IMR-90 (cell line): ENCODE results near the gene TPGS1. TPM values are rescaled to one million over a fixed set of nuclear protein-coding genes. Genes with fewer than 3 reads are reported as not detected.

Source experiments
- ATAC-seq: fragments of 200-7000 bp; cut with Tn5 transposase; 2 replicates; pipeline ENCODE4 v1.9.1; 2020; ENCODE audit warnings: low read depth, mild to moderate bottlenecking, moderate library complexity
- BruUV-seq: library from RNA; stranded (reverse); fragments of 400-500 nt; replicated peaks from 2 replicates; lab custom pipeline; 2021; lab: Mats Ljungman, UMichigan
- CTCF ChIA-PET: fragments of 300-600 bp; formaldehyde crosslinking; extraction: SDS; loops from one replicate; lab custom pipeline; 2021; ENCODE audit warnings: antibody characterized with exemption; lab: Yijun Ruan, JAX
- POLR2A ChIA-PET: fragments of 300-600 bp; sonication (Branson Sonifier 250); formaldehyde crosslinking; loops from one replicate; lab custom pipeline; 2022; ENCODE audit warnings: antibody characterized with exemption; ENCODE audit not compliant: unreplicated experiment; lab: Charles Lee
- DNase-seq: peaks from one replicate; pipeline ENCODE4 v3.0.0; 2013
- H2AFZ ChIP-seq: replicated peaks from 2 replicates; pipeline ENCODE3; 2013; ENCODE audit warnings: low read length, mild to moderate bottlenecking; ENCODE audit not compliant: poor library complexity
- H2AK5ac ChIP-seq: 2 replicates; pipeline ENCODE4 v1.6.1; 2013; ENCODE audit warnings: low read depth, low read length, inconsistent platforms
- H2AK9ac ChIP-seq: replicated peaks from 2 replicates; pipeline ENCODE3; 2013; ENCODE audit warnings: mild to moderate bottlenecking, low read depth, low read length, moderate library complexity; ENCODE audit not compliant: poor library complexity
- H2BK120ac ChIP-seq: 2 replicates; pipeline ENCODE4 v1.6.1; 2013; ENCODE audit warnings: low read depth, low read length, inconsistent platforms
- H2BK15ac ChIP-seq: 3 replicates; pipeline ENCODE4 v1.6.1; 2013; ENCODE audit warnings: low read depth, low read length, inconsistent platforms
- H2BK20ac ChIP-seq: 2 replicates; pipeline ENCODE4 v1.6.1; 2013; ENCODE audit warnings: low read depth, mild to moderate bottlenecking, inconsistent platforms, low read length, moderate library complexity
- H2BK5ac ChIP-seq: 2 replicates; pipeline ENCODE4 v1.6.1; 2013; ENCODE audit warnings: mild to moderate bottlenecking, low read depth, low read length, inconsistent platforms; ENCODE audit not compliant: poor library complexity, severe bottlenecking
- H3K14ac ChIP-seq: replicated peaks from 2 replicates; pipeline ENCODE4 v1.6.1; 2013; ENCODE audit warnings: low read depth, low read length, inconsistent platforms
- H3K18ac ChIP-seq: 2 replicates; pipeline ENCODE4 v1.6.1; 2013; ENCODE audit warnings: low read depth, low read length, control low read depth
- H3K23ac ChIP-seq: 2 replicates; pipeline ENCODE4 v1.6.1; 2013; ENCODE audit warnings: low read depth, low read length, inconsistent platforms
- H3K27ac ChIP-seq: 2 replicates; pipeline ENCODE4 v1.5.1; 2013; ENCODE audit warnings: mild to moderate bottlenecking, control low read depth, low read length; ENCODE audit not compliant: insufficient read depth
- H3K27me3 ChIP-seq: 2 replicates; pipeline ENCODE4 v1.6.1; 2013; ENCODE audit warnings: low read length; ENCODE audit not compliant: control insufficient read depth, insufficient read depth
- H3K36me3 ChIP-seq: 2 replicates; pipeline ENCODE4 v1.6.1; 2013; ENCODE audit warnings: low read length, mixed read lengths; ENCODE audit not compliant: control insufficient read depth, insufficient read depth
- H3K4ac ChIP-seq: 2 replicates; pipeline ENCODE4 v1.6.1; 2013; ENCODE audit warnings: low read depth, low read length, inconsistent platforms
- H3K4me1 ChIP-seq: 2 replicates; pipeline ENCODE4 v1.6.1; 2013; ENCODE audit warnings: low read length, mixed read lengths; ENCODE audit not compliant: control insufficient read depth, insufficient read depth
- H3K4me2 ChIP-seq: 2 replicates; pipeline ENCODE4 v1.6.1; 2013; ENCODE audit warnings: low read depth, mild to moderate bottlenecking, control low read depth, low read length, moderate library complexity
- H3K4me3 ChIP-seq: 2 replicates; pipeline ENCODE4 v1.5.1; 2013; ENCODE audit warnings: low read depth, mild to moderate bottlenecking, control low read depth, low read length, moderate library complexity; ENCODE audit not compliant: insufficient read depth
- H3K56ac ChIP-seq: 2 replicates; pipeline ENCODE4 v1.6.1; 2013; ENCODE audit warnings: low read length, inconsistent platforms; ENCODE audit not compliant: insufficient read depth; ENCODE audit errors: extremely low read depth
- H3K79me1 ChIP-seq, 2 experiments: 2 replicates each; pipeline ENCODE4 v1.6.1; 2013; ENCODE audit warnings: low read length in 2 of 2, inconsistent platforms in 1 of 2, low read depth in 1 of 2
- H3K9ac ChIP-seq: 2 replicates; pipeline ENCODE4 v1.6.1; 2013; ENCODE audit warnings: low read depth, low read length, control low read depth
- H3K9me1 ChIP-seq: 2 replicates; pipeline ENCODE4 v1.6.1; 2013; ENCODE audit warnings: low read length, inconsistent platforms; ENCODE audit not compliant: insufficient read depth
- H3K9me3 ChIP-seq: 2 replicates; pipeline ENCODE4 v1.6.1; 2013; ENCODE audit warnings: low read length; ENCODE audit not compliant: control insufficient read depth, insufficient read depth
- H4K20me1 ChIP-seq: 2 replicates; pipeline ENCODE4 v1.6.1; 2013; ENCODE audit warnings: low read length, inconsistent platforms; ENCODE audit not compliant: insufficient read depth
- H4K5ac ChIP-seq: 2 replicates; pipeline ENCODE4 v1.6.1; 2013; ENCODE audit warnings: mild to moderate bottlenecking, low read depth, low read length, control low read depth
- H4K8ac ChIP-seq, 2 experiments: 2 replicates each; pipeline ENCODE4 v1.6.1; 2013; ENCODE audit warnings: low read depth in 2 of 2, low read length in 2 of 2, control low read depth in 1 of 2, inconsistent platforms in 1 of 2
- H4K91ac ChIP-seq: 2 replicates; pipeline ENCODE4 v1.6.1; 2013; ENCODE audit warnings: low read depth, low read length, inconsistent platforms; ENCODE audit not compliant: insufficient read depth
- BHLHE40 ChIP-seq: fragments of 150-350 bp; IDR thresholded peaks from 2 replicates; pipeline ENCODE4 v1.6.1; 2016; ENCODE audit warnings: mild to moderate bottlenecking, low read depth, low read length
- CHD1 ChIP-seq: IDR thresholded peaks from 2 replicates; pipeline ENCODE4 v1.6.1; 2012; ENCODE audit warnings: low read depth, low read length, improper control_type of control experiment
- FOS ChIP-seq: fragments of 150-350 bp; IDR thresholded peaks from 2 replicates; pipeline ENCODE4 v1.6.1; 2016; ENCODE audit warnings: low read depth, low read length
- MAFK ChIP-seq: IDR thresholded peaks from 2 replicates; pipeline ENCODE4 v1.6.1; 2012; ENCODE audit warnings: low read depth, low read length, improper control_type of control experiment
- MAZ ChIP-seq: IDR thresholded peaks from 2 replicates; pipeline ENCODE4 v1.6.1; 2012; ENCODE audit warnings: low read depth, mild to moderate bottlenecking, low read length, improper control_type of control experiment, moderate library complexity, borderline replicate concordance
- MXI1 ChIP-seq: IDR thresholded peaks from 2 replicates; pipeline ENCODE4 v1.6.1; 2012; ENCODE audit warnings: low read depth, mild to moderate bottlenecking, low read length, moderate library complexity, borderline replicate concordance
- NFE2L2 ChIP-seq: fragments of 150-350 bp; IDR thresholded peaks from 2 replicates; pipeline ENCODE4 v1.6.1; 2016; ENCODE audit warnings: low read depth, mild to moderate bottlenecking, low read length
- POLR2A ChIP-seq: IDR thresholded peaks from 2 replicates; pipeline ENCODE4 v1.6.1; 2012; ENCODE audit warnings: mild to moderate bottlenecking, low read depth, low read length
- RCOR1 ChIP-seq: IDR thresholded peaks from 2 replicates; pipeline ENCODE4 v1.6.1; 2012; ENCODE audit warnings: mild to moderate bottlenecking, low read length, improper control_type of control experiment; ENCODE audit not compliant: insufficient replicate concordance
- RFX5 ChIP-seq: IDR thresholded peaks from 2 replicates; pipeline ENCODE4 v1.8.0; 2012; ENCODE audit warnings: low read depth, mild to moderate bottlenecking, low read length, moderate library complexity
- WGBS, 2 experiments: methylation state at CpG; one replicate each; pipeline versions ENCODE4 v1.1.5 to v1.1.7; 2013; ENCODE audit warnings: missing lambda C conversion rate in 2 of 2; ENCODE audit not compliant: insufficient read length in 1 of 2; ENCODE audit errors: extremely low coverage in 2 of 2; 5-methylcytosine and 5-hydroxymethylcytosine counted together
- dilution Hi-C: fragments of 300-500 bp; cut with HindIII; formaldehyde crosslinking; loops from one replicate; pipeline ENCODE4 v1.14.3; 2018; ENCODE audit warnings: low sequenced_read_pairs; ENCODE audit not compliant: unreplicated experiment
- in situ Hi-C: fragments of 300-500 bp; cut with MboI; formaldehyde crosslinking; loops from 3 replicates; pipeline ENCODE4 v1.14.3; 2019; ENCODE audit warnings: low sequenced_read_pairs, inconsistent platforms, mixed read lengths
- intact Hi-C: fragments of 100-400 bp; cut with micrococcal nuclease; formaldehyde crosslinking; loops from 2 replicates; pipeline ENCODE4 v1.10.0; 2022
- polyA plus RNA-seq, 3 experiments: library from polyadenylated mRNA; depleted of rRNA; stranded (reverse); fragments of >200 nt; gene quantifications; 2 replicates each; pipeline ENCODE4 v1.2.3, GENCODE V29; 2012; ENCODE audit warnings: low replicate concordance in 1 of 3
- total RNA-seq: library from RNA; depleted of rRNA; stranded (reverse); fragments of >200 nt; gene quantifications from 2 replicates; pipeline ENCODE4 v1.2.3, GENCODE V29; 2012

The TPGS1 gene
- total and polyA plus RNA-seq, 2 of the 4 experiments (the other 2 are of a cell fraction), result 2.7 to 6.3 TPM

GRCh38 chr19:468587-469256 is 38.6 kb upstream of the TPGS1 start:
- H3K18ac ChIP-seq, result no peak overlapping the region
- H2BK15ac ChIP-seq, result no peak overlapping the region
- no peak overlapping the region for H2AFZ ChIP-seq
- in situ Hi-C loops (no loop called here), dilution Hi-C loops (no loop called here), intact Hi-C loops (no loop called here)
- H4K91ac ChIP-seq, result no peak overlapping the region
- no peak overlapping the region for H4K5ac ChIP-seq
- H3K27ac ChIP-seq, result no peak overlapping the region
- POLR2A ChIA-PET, result no interaction called here
- H2BK20ac ChIP-seq, result no peak overlapping the region
- CTCF ChIA-PET, result no interaction called here
- H2AK5ac ChIP-seq, result no peak overlapping the region
- no peak overlapping the region for H3K56ac ChIP-seq
- peaks cover 3% of the 10 kb centered on the region; the same call in 1 of the 2 replicates for H3K4me1 ChIP-seq
- no peak overlapping the region for H3K4me2 ChIP-seq
- H3K9me1 ChIP-seq, result no peaks in the 10 kb centered on the region
- TF ChIP-seq RCOR1 (no peak), MXI1 (no peak), CHD1 (no peak), RFX5 (no peak), MAFK (no peak), FOS (no peak), MAZ (no peak), BHLHE40 (no peak), NFE2L2 (no peak), POLR2A (no peak)
- H3K23ac ChIP-seq, result no peak overlapping the region
- no peak overlapping the region for H3K9ac ChIP-seq
- ATAC-seq (no peak), DNase-seq (no peak)
- no peak overlapping the region for H4K8ac ChIP-seq
- H4K20me1 ChIP-seq, result no peaks in the 10 kb centered on the region
- H2BK5ac ChIP-seq, result no peak overlapping the region
- 68% methylated on average over 18 of the region's 27 CpGs; no CpG with 5 or more reads in 1 of the 2 experiments for WGBS, 2 experiments
- H3K14ac ChIP-seq, result no peak overlapping the region
- no TSS peak for BruUV-seq
- no peak overlapping the region for H3K4me3 ChIP-seq
- no peaks in the 10 kb centered on the region; the same call in 1 of the 2 replicates for H3K9me3 ChIP-seq
- H3K36me3 ChIP-seq, result no peaks in the 10 kb centered on the region
- no peaks in the 10 kb centered on the region for H3K27me3 ChIP-seq
- no peak overlapping the region for H3K4ac ChIP-seq
- no peaks in the 10 kb centered on the region for H3K79me1 ChIP-seq
- no peak overlapping the region for H2BK120ac ChIP-seq
- H2AK9ac ChIP-seq, result no peak overlapping the region
